Lower leg skin (tissue), 3 donors: ENCODE measurements around the gene HLA-DQA1.

Source experiments
- POLR2A ChIP-seq, 2 donors: fragments of 450-650 bp; IDR thresholded peaks; one replicate each; pipeline ENCODE4 v1.6.1; 2016 to 2017; ENCODE audit warnings: antibody characterized with exemption in 2 of 2, mild to moderate bottlenecking in 1 of 2, moderate library complexity in 1 of 2
- TF ChIP-seq, protein P1 (sequence below), 3 donors: fragments of 450-650 bp; IDR thresholded peaks; one replicate each; pipeline ENCODE4 v1.5.1; 2016; ENCODE audit warnings: antibody characterized with exemption in 3 of 3, mild to moderate bottlenecking in 3 of 3, moderate library complexity in 2 of 3

- TF ChIP-seq, protein P1, sequence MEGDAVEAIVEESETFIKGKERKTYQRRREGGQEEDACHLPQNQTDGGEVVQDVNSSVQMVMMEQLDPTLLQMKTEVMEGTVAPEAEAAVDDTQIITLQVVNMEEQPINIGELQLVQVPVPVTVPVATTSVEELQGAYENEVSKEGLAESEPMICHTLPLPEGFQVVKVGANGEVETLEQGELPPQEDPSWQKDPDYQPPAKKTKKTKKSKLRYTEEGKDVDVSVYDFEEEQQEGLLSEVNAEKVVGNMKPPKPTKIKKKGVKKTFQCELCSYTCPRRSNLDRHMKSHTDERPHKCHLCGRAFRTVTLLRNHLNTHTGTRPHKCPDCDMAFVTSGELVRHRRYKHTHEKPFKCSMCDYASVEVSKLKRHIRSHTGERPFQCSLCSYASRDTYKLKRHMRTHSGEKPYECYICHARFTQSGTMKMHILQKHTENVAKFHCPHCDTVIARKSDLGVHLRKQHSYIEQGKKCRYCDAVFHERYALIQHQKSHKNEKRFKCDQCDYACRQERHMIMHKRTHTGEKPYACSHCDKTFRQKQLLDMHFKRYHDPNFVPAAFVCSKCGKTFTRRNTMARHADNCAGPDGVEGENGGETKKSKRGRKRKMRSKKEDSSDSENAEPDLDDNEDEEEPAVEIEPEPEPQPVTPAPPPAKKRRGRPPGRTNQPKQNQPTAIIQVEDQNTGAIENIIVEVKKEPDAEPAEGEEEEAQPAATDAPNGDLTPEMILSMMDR (IDR thresholded peaks at IDR 0.05): no peak
- no peak for TF ChIP-seq POLR2A (IDR thresholded peaks at IDR 0.05)
Measured at GRCh38 chr6:32664354-32664753, 27.1 kb downstream of the HLA-DQA1 start.
